HepG2 (cell line): ENCODE measurements around the gene GAS5. TPM values are rescaled to one million over a fixed set of nuclear protein-coding genes. Genes with fewer than 3 reads are reported as not detected.
A peak's percentile ranks its signal among the peaks of the same experiment; 100 is the strongest.

ENCODE experiments used
- ARNTL ChIP-seq: sonication (generic); formaldehyde crosslinking; IDR thresholded peaks from 2 replicates; pipeline ENCODE4 v1.4.0; 2020; ENCODE audit warnings: mild to moderate bottlenecking, missing genetic modification reagents
- DBP ChIP-seq: sonication (generic); formaldehyde crosslinking; IDR thresholded peaks from 2 replicates; pipeline ENCODE4 v1.4.0; 2020; ENCODE audit warnings: missing genetic modification reagents; ENCODE audit errors: not compliant biosample characterization
- GLI4 ChIP-seq: sonication (generic); formaldehyde crosslinking; IDR thresholded peaks from 2 replicates; pipeline ENCODE4 v1.5.1; 2020; ENCODE audit warnings: missing genetic modification reagents, mild to moderate bottlenecking, moderate library complexity, borderline replicate concordance
- HBP1 ChIP-seq: IDR thresholded peaks from 2 replicates; pipeline ENCODE4 v1.6.1; 2016; ENCODE audit warnings: low read depth, control low read depth
- HMG20B ChIP-seq: conservative IDR thresholded peaks from 2 replicates; pipeline ENCODE4 v1.6.1; 2016; ENCODE audit warnings: missing genetic modification reagents, missing compliant biosample characterization
- KLF13 ChIP-seq: sonication (generic); formaldehyde crosslinking; IDR thresholded peaks from 2 replicates; pipeline ENCODE4 v1.4.0; 2020; ENCODE audit warnings: mild to moderate bottlenecking, missing genetic modification reagents
- KLF15 ChIP-seq: sonication (generic); formaldehyde crosslinking; IDR thresholded peaks from 2 replicates; pipeline ENCODE4 v1.8.1; 2023; ENCODE audit warnings: borderline replicate concordance, mild to moderate bottlenecking, inconsistent platforms, missing genetic modification reagents, mixed read lengths
- KMT2A ChIP-seq: sonication (generic); formaldehyde crosslinking; IDR thresholded peaks from 2 replicates; pipeline ENCODE4 v1.4.0; 2020; ENCODE audit warnings: missing genetic modification reagents
- MLLT10 ChIP-seq: sonication (generic); formaldehyde crosslinking; IDR thresholded peaks from 2 replicates; pipeline ENCODE4 v1.4.0; 2020; ENCODE audit warnings: missing genetic modification reagents
- RBFOX2 ChIP-seq: fragments of 200-400 bp; formaldehyde crosslinking; IDR thresholded peaks from 2 replicates; pipeline ENCODE4 v1.6.1; 2017; ENCODE audit warnings: low read depth, mild to moderate bottlenecking, low read length
- RFXANK ChIP-seq: IDR thresholded peaks from 2 replicates; pipeline ENCODE4 v1.6.1; 2016
- SP140L ChIP-seq: sonication (generic); formaldehyde crosslinking; IDR thresholded peaks from 2 replicates; pipeline ENCODE4 v1.4.0; 2020; ENCODE audit warnings: missing genetic modification reagents, borderline replicate concordance
- TAF15 ChIP-seq: fragments of 200-400 bp; formaldehyde crosslinking; IDR thresholded peaks from one replicate; pipeline ENCODE4 v1.6.1; 2018; ENCODE audit warnings: mild to moderate bottlenecking, low read depth, low read length; ENCODE audit not compliant: poor library complexity, severe bottlenecking
- ZBTB42 ChIP-seq: sonication (generic); formaldehyde crosslinking; IDR thresholded peaks from 2 replicates; pipeline ENCODE4 v1.5.0; 2020; ENCODE audit warnings: mild to moderate bottlenecking, missing genetic modification reagents
- ZNF180 ChIP-seq: sonication (generic); formaldehyde crosslinking; IDR thresholded peaks from 2 replicates; pipeline ENCODE4 v1.4.0; 2020; ENCODE audit warnings: low read depth, missing genetic modification reagents, borderline replicate concordance
- ZNF224 ChIP-seq: sonication (generic); formaldehyde crosslinking; IDR thresholded peaks from 2 replicates; pipeline ENCODE4 v1.5.0; 2020; ENCODE audit warnings: mild to moderate bottlenecking, missing genetic modification reagents
- ZNF281 ChIP-seq: sonication (generic); formaldehyde crosslinking; IDR thresholded peaks from 2 replicates; pipeline ENCODE4 v1.4.0; 2020; ENCODE audit warnings: missing genetic modification reagents, borderline replicate concordance
- ZNF543 ChIP-seq: sonication (generic); formaldehyde crosslinking; IDR thresholded peaks from 2 replicates; pipeline ENCODE4 v1.4.0; 2020; ENCODE audit warnings: mild to moderate bottlenecking, missing genetic modification reagents
- ZNF570 ChIP-seq: sonication (generic); formaldehyde crosslinking; IDR thresholded peaks from 2 replicates; pipeline ENCODE4 v1.4.0; 2020; ENCODE audit warnings: mild to moderate bottlenecking, missing genetic modification reagents, borderline replicate concordance
- ZNF572 ChIP-seq: sonication (generic); formaldehyde crosslinking; IDR thresholded peaks from 2 replicates; pipeline ENCODE4 v1.5.1; 2020; ENCODE audit warnings: mild to moderate bottlenecking, missing genetic modification reagents
- ZNF616 ChIP-seq: sonication (generic); formaldehyde crosslinking; IDR thresholded peaks from 2 replicates; pipeline ENCODE4 v1.5.0; 2020; ENCODE audit warnings: low read depth, mild to moderate bottlenecking, missing genetic modification reagents
- ZNF674 ChIP-seq: sonication (generic); formaldehyde crosslinking; IDR thresholded peaks from 2 replicates; pipeline ENCODE4 v1.5.0; 2020; ENCODE audit warnings: low read depth, mild to moderate bottlenecking, missing genetic modification reagents
- ZNF747 ChIP-seq: sonication (generic); formaldehyde crosslinking; IDR thresholded peaks from 2 replicates; pipeline ENCODE4 v1.8.1; 2023; ENCODE audit warnings: missing genetic modification reagents, mild to moderate bottlenecking, borderline replicate concordance
- ZNF761 ChIP-seq: sonication (generic); formaldehyde crosslinking; conservative IDR thresholded peaks from 2 replicates; pipeline ENCODE4 v1.4.0; 2020; ENCODE audit warnings: mild to moderate bottlenecking, missing genetic modification reagents
- ZNF768 ChIP-seq: sonication (generic); formaldehyde crosslinking; IDR thresholded peaks from 2 replicates; pipeline ENCODE4 v1.4.0; 2020; ENCODE audit warnings: missing genetic modification reagents
- ZNF775 ChIP-seq: sonication (generic); formaldehyde crosslinking; IDR thresholded peaks from 2 replicates; pipeline ENCODE4 v1.4.0; 2020; ENCODE audit warnings: missing genetic modification reagents, mild to moderate bottlenecking, moderate library complexity, borderline replicate concordance
- ZSCAN9 ChIP-seq: IDR thresholded peaks from 2 replicates; pipeline ENCODE4 v1.6.1; 2016; ENCODE audit warnings: borderline replicate concordance
- polyA plus RNA-seq, 8 experiments: library from polyadenylated mRNA; depleted of rRNA in 3 of 8; stranded (reverse) in 7 of 8; unstranded in 1 of 8; fragments of >200 nt; fragmentation: Illumina TruSeq in 4 of 8; extraction: Trizol in 4 of 8; gene quantifications; 2 replicates each; pipeline versions ENCODE4 v1.2.1 to v1.2.3, GENCODE V29; 2011 to 2016; ENCODE audit warnings: low read depth in 4 of 8, missing spikeins in 1 of 8, mixed read lengths in 1 of 8; ENCODE audit not compliant: insufficient read depth in 1 of 8
- total RNA-seq, 5 experiments: library from RNA; depleted of rRNA; stranded (reverse); fragments of >200 nt; fragmentation: Illumina TruSeq; extraction: Trizol; gene quantifications; 2 replicates each; pipeline ENCODE4 v1.2.3, GENCODE V29; 2016; ENCODE audit warnings: low read depth in 1 of 5

The GAS5 gene
- total and polyA plus RNA-seq, 2 of the 13 experiments (the other 11 are each of a cell fraction or from before 2014, with no cell fraction given): 352 to 738 TPM

- TF ChIP-seq GLI4: no peak
- TF ChIP-seq ZNF224 (CRISPR knock-in tag): 0 out of 2 replicates have a peak, but pooled peaks have one; percentile 41
- TF ChIP-seq ZSCAN9 (CRISPR knock-in tag): no peak
- TF ChIP-seq RBFOX2: peak; percentile 53
- TF ChIP-seq HMG20B (CRISPR knock-in tag): 0 out of 2 replicates have a peak, but pooled peaks have one; percentile 58
- TF ChIP-seq KLF15 (CRISPR knock-in tag): no peak
- TF ChIP-seq DBP (CRISPR knock-in tag): no peak
- TF ChIP-seq ZNF674: no peak
- peak; percentile 48; the same call in 1 of the 2 replicates for TF ChIP-seq MLLT10 (CRISPR knock-in tag)
- TF ChIP-seq ZNF572: no peak
- no peak for TF ChIP-seq ZNF768 (CRISPR knock-in tag)
- TF ChIP-seq HBP1 (CRISPR knock-in tag): no peak
- peak; percentile 31; the same call in 1 of the 2 replicates for TF ChIP-seq ZNF775 (CRISPR knock-in tag)
- TF ChIP-seq ARNTL (CRISPR knock-in tag): peak; percentile 99
- no peak for TF ChIP-seq TAF15
- TF ChIP-seq SP140L (CRISPR knock-in tag): peak; percentile 79; the same call in 1 of the 2 replicates
- peak; percentile 77; the same call in 1 of the 2 replicates for TF ChIP-seq ZNF543 (CRISPR knock-in tag)
- 0 out of 2 replicates have a peak, but pooled peaks have one; percentile 44 for TF ChIP-seq KLF13 (CRISPR knock-in tag)
- TF ChIP-seq ZNF761 (CRISPR knock-in tag): peak; percentile 88
- no peak for TF ChIP-seq ZNF616 (CRISPR knock-in tag)
- no peak for TF ChIP-seq RFXANK
- TF ChIP-seq ZNF747 (CRISPR knock-in tag): 0 out of 2 replicates have a peak, but pooled peaks have one; percentile 37
- TF ChIP-seq ZBTB42: no peak
- no peak for TF ChIP-seq ZNF570 (CRISPR knock-in tag)
- TF ChIP-seq ZNF281 (CRISPR knock-in tag): no peak
- TF ChIP-seq ZNF180: no peak
- TF ChIP-seq KMT2A (CRISPR knock-in tag): peak; percentile 61; the same call in 1 of the 2 replicates
These were observed at the start of gene GAS5 (continued) for GRCh38 chr1:173867753-173868265.
